Measurements from ENCODE around the gene PDIA4. TPM values are rescaled to one million over a fixed set of nuclear protein-coding genes. Genes with fewer than 3 reads are reported as not detected.

Gene PDIA4
- total RNA-seq, 1 donor from 2014 or later, result 266 TPM

DNA sequence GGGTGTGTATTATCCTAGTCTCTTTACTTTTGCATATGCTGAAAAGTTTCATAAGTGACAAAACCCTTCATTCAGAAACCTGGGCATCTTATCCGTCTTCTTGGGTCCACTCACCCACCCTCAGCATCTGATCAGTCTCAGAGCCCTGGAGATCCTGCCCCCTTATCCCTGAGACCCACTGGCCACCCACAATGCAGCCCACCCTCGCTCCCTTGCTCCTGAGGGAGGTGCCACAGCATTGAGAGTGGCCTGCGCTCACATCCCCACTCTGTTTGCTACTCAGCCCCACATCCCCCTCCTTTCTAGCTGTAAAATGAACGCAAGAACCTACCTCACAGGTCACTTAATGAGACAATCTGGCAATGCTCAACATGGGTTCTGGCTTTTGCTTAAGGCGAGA is 27.3 kb downstream of the PDIA4 start:
- Mint-ChIP-seq H3K27me3 (ENCODE audit: low read depth, unreplicated experiment) (no peaks in the 10 kb centered on the region), H3K36me3 (ENCODE audit: low read depth, unreplicated experiment) (peaks cover 14% of the 10 kb centered on the region), H3K4me1 (ENCODE audit: low read depth, unreplicated experiment) (no peaks in the 10 kb centered on the region), H3K4me3 (ENCODE audit: unreplicated experiment) (no peak overlapping the region), H3K27ac (ENCODE audit: unreplicated experiment) (no peak overlapping the region), H3K9me3 (ENCODE audit: unreplicated experiment) (no peaks in the 10 kb centered on the region)
- H3K4me1 ChIP-seq (ENCODE audit: insufficient read depth, low read length), result peaks cover 4% of the 10 kb centered on the region
- H3K4me3 ChIP-seq (ENCODE audit: insufficient read depth, low read depth, low read length), result no peak overlapping the region
- FAIRE-seq, result no peak
- H3K27ac ChIP-seq (ENCODE audit: low read depth, low read length), result no peak overlapping the region
- H3K9me3 ChIP-seq (ENCODE audit: insufficient read depth, low read depth, low read length), result no peaks in the 10 kb centered on the region
- TF ChIP-seq, protein P1, sequence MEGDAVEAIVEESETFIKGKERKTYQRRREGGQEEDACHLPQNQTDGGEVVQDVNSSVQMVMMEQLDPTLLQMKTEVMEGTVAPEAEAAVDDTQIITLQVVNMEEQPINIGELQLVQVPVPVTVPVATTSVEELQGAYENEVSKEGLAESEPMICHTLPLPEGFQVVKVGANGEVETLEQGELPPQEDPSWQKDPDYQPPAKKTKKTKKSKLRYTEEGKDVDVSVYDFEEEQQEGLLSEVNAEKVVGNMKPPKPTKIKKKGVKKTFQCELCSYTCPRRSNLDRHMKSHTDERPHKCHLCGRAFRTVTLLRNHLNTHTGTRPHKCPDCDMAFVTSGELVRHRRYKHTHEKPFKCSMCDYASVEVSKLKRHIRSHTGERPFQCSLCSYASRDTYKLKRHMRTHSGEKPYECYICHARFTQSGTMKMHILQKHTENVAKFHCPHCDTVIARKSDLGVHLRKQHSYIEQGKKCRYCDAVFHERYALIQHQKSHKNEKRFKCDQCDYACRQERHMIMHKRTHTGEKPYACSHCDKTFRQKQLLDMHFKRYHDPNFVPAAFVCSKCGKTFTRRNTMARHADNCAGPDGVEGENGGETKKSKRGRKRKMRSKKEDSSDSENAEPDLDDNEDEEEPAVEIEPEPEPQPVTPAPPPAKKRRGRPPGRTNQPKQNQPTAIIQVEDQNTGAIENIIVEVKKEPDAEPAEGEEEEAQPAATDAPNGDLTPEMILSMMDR (IDR thresholded peaks at IDR 0.05; ENCODE audit: insufficient read depth, low read depth, low read length), result no peak
- no peak for TF ChIP-seq EZH2 (IDR thresholded peaks at IDR 0.05; ENCODE audit: insufficient read depth, low read length)
- no peak for DNase-seq (ENCODE audit: low read depth)
- no peaks in the 10 kb centered on the region for H3K27me3 ChIP-seq (ENCODE audit: insufficient read depth, low read length)
- no peak overlapping the region for H2AFZ ChIP-seq (ENCODE audit: low read depth, low read length)
- H3K79me2 ChIP-seq (ENCODE audit: insufficient read depth, low read length), result no peaks in the 10 kb centered on the region
- H3K9ac ChIP-seq (ENCODE audit: low read length), result no peak overlapping the region
- H3K36me3 ChIP-seq (ENCODE audit: insufficient read depth, low read length), result peaks cover 13% of the 10 kb centered on the region
- H3K4me2 ChIP-seq (ENCODE audit: low read length), result no peak overlapping the region
- H4K20me1 ChIP-seq (ENCODE audit: insufficient read depth, low read length), result peaks cover 41% of the 10 kb centered on the region

DNA sequence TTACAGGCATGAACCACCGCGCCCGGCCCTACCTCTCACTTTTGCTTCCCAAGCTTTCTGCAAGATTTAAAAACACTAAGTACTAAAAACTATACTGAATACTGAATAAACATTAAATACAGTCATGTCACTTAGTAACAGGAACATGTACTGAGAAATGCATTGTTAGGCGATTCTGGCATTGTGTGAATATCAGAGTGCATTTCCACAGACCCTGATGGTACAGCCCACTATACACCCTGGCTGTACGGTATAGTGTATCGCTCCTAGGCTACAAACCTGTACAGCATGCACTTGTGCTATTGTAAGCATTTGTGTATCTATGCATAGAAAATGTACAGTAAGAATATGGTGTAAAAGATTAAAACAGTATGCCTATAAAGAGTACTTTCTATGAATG is 29.1 kb downstream of the PDIA4 start:
- Histone ChIP-seq H3K27me3 (ENCODE audit: insufficient read depth, low read length) (no peaks in the 10 kb centered on the region), H3K79me2 (ENCODE audit: insufficient read depth, low read length) (no peaks in the 10 kb centered on the region), H4K20me1 (ENCODE audit: insufficient read depth, low read length) (peaks cover 24% of the 10 kb centered on the region), H3K4me1 (ENCODE audit: insufficient read depth, low read length) (no peaks in the 10 kb centered on the region), H3K4me3 (ENCODE audit: insufficient read depth, low read depth, low read length) (no peak overlapping the region), H3K4me2 (ENCODE audit: low read length) (no peak overlapping the region), H3K27ac (ENCODE audit: low read depth, low read length) (no peak overlapping the region), H3K9ac (ENCODE audit: low read length) (no peak overlapping the region), H3K36me3 (ENCODE audit: insufficient read depth, low read length) (peaks cover 13% of the 10 kb centered on the region), H2AFZ (ENCODE audit: low read depth, low read length) (no peak overlapping the region), H3K9me3 (ENCODE audit: insufficient read depth, low read depth, low read length) (no peaks in the 10 kb centered on the region)
- Mint-ChIP-seq H3K36me3 (ENCODE audit: low read depth, unreplicated experiment) (peaks cover 8% of the 10 kb centered on the region), H3K27ac (ENCODE audit: unreplicated experiment) (no peak overlapping the region), H3K4me1 (ENCODE audit: low read depth, unreplicated experiment) (no peaks in the 10 kb centered on the region), H3K27me3 (ENCODE audit: low read depth, unreplicated experiment) (no peaks in the 10 kb centered on the region), H3K4me3 (ENCODE audit: unreplicated experiment) (no peak overlapping the region), H3K9me3 (ENCODE audit: unreplicated experiment) (no peaks in the 10 kb centered on the region)
- DNase-seq (ENCODE audit: low read depth) (no peak), FAIRE-seq (no peak)
- no peak for TF ChIP-seq EZH2 (IDR thresholded peaks at IDR 0.05; ENCODE audit: insufficient read depth, low read length)
- TF ChIP-seq, protein P1 (IDR thresholded peaks at IDR 0.05; ENCODE audit: insufficient read depth, low read depth, low read length), result no peak

DNA sequence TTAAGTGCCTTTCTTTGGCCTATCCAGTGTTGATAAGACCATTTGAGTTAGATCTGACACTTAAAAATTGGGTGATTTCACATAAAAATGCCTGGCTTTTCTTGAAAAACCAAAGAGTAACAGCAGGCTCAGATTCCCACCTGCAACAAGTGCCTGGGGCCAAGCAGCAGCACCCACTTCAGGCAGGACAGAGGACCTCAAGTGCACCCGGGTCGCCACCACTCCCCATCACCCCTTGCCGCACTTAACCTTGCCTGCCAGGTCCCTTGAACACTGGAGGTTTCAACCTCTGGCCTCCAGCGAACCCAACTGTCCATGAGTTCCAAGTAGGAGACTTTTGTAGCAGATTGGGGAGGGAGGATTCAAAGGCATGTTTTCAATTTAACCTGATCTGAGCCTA is 30.8 kb downstream of the PDIA4 start:
- no peak overlapping the region for H3K4me3 ChIP-seq (ENCODE audit: insufficient read depth, low read depth, low read length)
- no peak overlapping the region for H3K9ac ChIP-seq (ENCODE audit: low read length)
- H3K27me3 Mint-ChIP-seq (ENCODE audit: low read depth, unreplicated experiment), result no peaks in the 10 kb centered on the region
- TF ChIP-seq, protein P1 (IDR thresholded peaks at IDR 0.05; ENCODE audit: insufficient read depth, low read depth, low read length), result no peak
- TF ChIP-seq EZH2 (IDR thresholded peaks at IDR 0.05; ENCODE audit: insufficient read depth, low read length), result no peak
- H3K4me1 ChIP-seq (ENCODE audit: insufficient read depth, low read length), result no peaks in the 10 kb centered on the region
- H3K36me3 Mint-ChIP-seq (ENCODE audit: low read depth, unreplicated experiment), result peaks cover 4% of the 10 kb centered on the region
- H3K27me3 ChIP-seq (ENCODE audit: insufficient read depth, low read length), result no peaks in the 10 kb centered on the region
- H3K4me2 ChIP-seq (ENCODE audit: low read length), result no peak overlapping the region
- no peaks in the 10 kb centered on the region for H3K4me1 Mint-ChIP-seq (ENCODE audit: low read depth, unreplicated experiment)
- FAIRE-seq (no peak), DNase-seq (ENCODE audit: low read depth) (no peak)
- H2AFZ ChIP-seq (ENCODE audit: low read depth, low read length), result no peak overlapping the region
- no peaks in the 10 kb centered on the region for H3K9me3 ChIP-seq (ENCODE audit: insufficient read depth, low read depth, low read length)
- no peaks in the 10 kb centered on the region for H3K9me3 Mint-ChIP-seq (ENCODE audit: unreplicated experiment)
- H4K20me1 ChIP-seq (ENCODE audit: insufficient read depth, low read length), result peaks cover 13% of the 10 kb centered on the region
- H3K4me3 Mint-ChIP-seq (ENCODE audit: unreplicated experiment), result no peak overlapping the region
- H3K36me3 ChIP-seq (ENCODE audit: insufficient read depth, low read length), result no peaks in the 10 kb centered on the region
- H3K27ac ChIP-seq (ENCODE audit: low read depth, low read length), result no peak overlapping the region
- no peak overlapping the region for H3K27ac Mint-ChIP-seq (ENCODE audit: unreplicated experiment)
- H3K79me2 ChIP-seq (ENCODE audit: insufficient read depth, low read length), result no peaks in the 10 kb centered on the region
